B cell (primary cell): ENCODE results near the gene H2BK1. TPM values are rescaled to one million over a fixed set of nuclear protein-coding genes. Genes with fewer than 3 reads are reported as not detected.

Experiments used
- ATAC-seq: fragments of 200-7000 bp; cut with Tn5 transposase; one replicate; pipeline ENCODE4 v1.10.0; 2021; ENCODE audit warnings: low read depth, mild to moderate bottlenecking, moderate number of reproducible peaks, moderate library complexity
- CTCF ChIA-PET: fragments of 350-600 bp; sonication (Branson Sonifier 250); formaldehyde crosslinking; loops from one replicate; lab custom pipeline; 2021; ENCODE audit warnings: antibody characterized with exemption, inconsistent platforms; lab: Charles Lee
- POLR2A ChIA-PET: fragments of 350-600 bp; sonication (Branson Sonifier 250); formaldehyde crosslinking; loops from one replicate; lab custom pipeline; 2021; ENCODE audit warnings: antibody characterized with exemption; lab: Charles Lee
- DNase-seq: peaks from one replicate; pipeline ENCODE4 v3.0.0; 2013
- H2AFZ ChIP-seq: 2 replicates; pipeline ENCODE4 v1.6.1; 2012; ENCODE audit warnings: mild to moderate bottlenecking, low read depth, low read length; ENCODE audit not compliant: insufficient read depth, poor library complexity, severe bottlenecking
- H3K27ac ChIP-seq, 2 donors: 1 replicate in 1 of 2; 2 replicates in 1 of 2; pipeline ENCODE4 v1.5.1; 2012 to 2013; ENCODE audit warnings: low read length in 2 of 2, mild to moderate bottlenecking in 2 of 2, moderate library complexity in 1 of 2
- H3K27me3 ChIP-seq, 4 experiments: fragments of 200-600 bp in 1 of 4; sonication (generic) in 1 of 4; replicated peaks in 1 of 4; 1 replicate in 2 of 4; 2 replicates in 2 of 4; pipeline versions ENCODE4 v1.6.1 to v1.7.0; 2013 to 2016; ENCODE audit warnings: low read length in 3 of 4, mild to moderate bottlenecking in 2 of 4, mixed read lengths in 1 of 4, moderate library complexity in 1 of 4; ENCODE audit not compliant: insufficient read depth in 4 of 4, control insufficient read depth in 3 of 4; ENCODE audit errors: control extremely low read depth in 1 of 4
- H3K36me3 ChIP-seq, 2 experiments: replicated peaks in 1 of 2; 1 replicate in 1 of 2; 2 replicates in 1 of 2; pipeline versions ENCODE4 v1.6.1 to v1.7.1; 2013; ENCODE audit warnings: low read length in 1 of 2; ENCODE audit not compliant: insufficient read depth in 2 of 2, control insufficient read depth in 1 of 2; ENCODE audit errors: control extremely low read depth in 1 of 2, extremely low read depth in 1 of 2
- H3K4me1 ChIP-seq, 2 donors: fragments of 200-600 bp in 1 of 2; sonication (generic) in 1 of 2; 1 replicate in 1 of 2; 2 replicates in 1 of 2; pipeline versions ENCODE4 v1.5.1 to v1.6.1; 2013 to 2017; ENCODE audit warnings: low read length in 2 of 2; ENCODE audit not compliant: control insufficient read depth in 2 of 2, insufficient read depth in 2 of 2
- H3K4me2 ChIP-seq: replicated peaks from 2 replicates; pipeline ENCODE3; 2012; ENCODE audit warnings: mild to moderate bottlenecking, low read depth, low read length; ENCODE audit not compliant: poor library complexity, severe bottlenecking
- H3K4me3 ChIP-seq, 5 experiments: fragments of 200-600 bp in 1 of 5; sonication (generic) in 1 of 5; 1 replicate in 3 of 5; 2 replicates in 2 of 5; pipeline versions ENCODE4 v1.5.1 to v1.7.0; 2011 to 2016; ENCODE audit warnings: low read length in 4 of 5, mild to moderate bottlenecking in 4 of 5, low read depth in 2 of 5, control low read depth in 1 of 5, moderate library complexity in 1 of 5; ENCODE audit not compliant: insufficient read depth in 1 of 5; ENCODE audit errors: control extremely low read depth in 1 of 5, extremely low read depth in 1 of 5
- H3K79me2 ChIP-seq: fragments of 200-600 bp; sonication (generic); one replicate; pipeline ENCODE4 v1.6.0; 2016; ENCODE audit warnings: low read length; ENCODE audit not compliant: control insufficient read depth, insufficient read depth
- H3K9ac ChIP-seq: fragments of 200-600 bp; sonication (generic); 2 replicates; pipeline ENCODE4 v1.6.1; 2017; ENCODE audit warnings: mild to moderate bottlenecking, low read length, moderate library complexity
- H3K9me3 ChIP-seq, 3 donors: one replicate each; pipeline versions ENCODE4 v1.6.1 to v1.7.1; 2013; ENCODE audit warnings: low read length in 2 of 3; ENCODE audit not compliant: control insufficient read depth in 2 of 3, insufficient read depth in 1 of 3; ENCODE audit errors: control extremely low read depth in 1 of 3
- H4K20me1 ChIP-seq: 2 replicates; pipeline ENCODE4 v1.6.0; 2012; ENCODE audit warnings: mild to moderate bottlenecking, low read length; ENCODE audit not compliant: insufficient read depth, control insufficient read depth, poor library complexity, severe bottlenecking
- H3K27ac Mint-ChIP-seq: one replicate; pipeline ENCODE4 v1.8.0; 2021; ENCODE audit warnings: mixed read lengths
- H3K27me3 Mint-ChIP-seq: one replicate; pipeline ENCODE4 v1.8.0; 2021; ENCODE audit warnings: mixed read lengths
- H3K4me1 Mint-ChIP-seq: one replicate; pipeline ENCODE4 v1.8.0; 2021; ENCODE audit warnings: mixed read lengths
- H3K4me3 Mint-ChIP-seq: one replicate; pipeline ENCODE4 v1.8.0; 2021; ENCODE audit warnings: mixed read lengths
- H3K9me3 Mint-ChIP-seq: one replicate; pipeline ENCODE4 v1.8.0; 2022; ENCODE audit warnings: mixed read lengths; ENCODE audit not compliant: insufficient read depth
- CTCF ChIP-seq: fragments of 200-600 bp; IDR thresholded peaks from one replicate; pipeline ENCODE4 v1.8.0; 2022; ENCODE audit warnings: antibody characterized with exemption, mild to moderate bottlenecking
- EZH2 ChIP-seq: IDR thresholded peaks from 2 replicates; pipeline ENCODE4 v1.6.1; 2012; ENCODE audit warnings: borderline replicate concordance, low read depth, mild to moderate bottlenecking, moderate library complexity, low read length; ENCODE audit not compliant: insufficient read depth, poor library complexity, severe bottlenecking
- WGBS: methylation state at CpG from one replicate; pipeline ENCODE4 v1.1.5; 2013; ENCODE audit warnings: missing lambda C conversion rate; ENCODE audit not compliant: insufficient coverage; 5-methylcytosine and 5-hydroxymethylcytosine counted together
- intact Hi-C: fragments of 100-400 bp; cut with micrococcal nuclease; formaldehyde crosslinking; loops from one replicate; pipeline ENCODE4 v1.10.0; 2022
- polyA plus RNA-seq: library from polyadenylated mRNA; depleted of rRNA; stranded (reverse); fragments of >200 nt; gene quantifications from 2 replicates; pipeline ENCODE4 v1.2.3, GENCODE V29; 2012
- total RNA-seq, 2 donors: library from RNA; stranded (reverse); fragments of 120-200 nt in 1 of 2; gene quantifications; 1 replicate in 1 of 2; 2 replicates in 1 of 2; pipeline versions ENCODE4 v1.2.3 to v1.2.4, GENCODE V29; 2013 to 2022

Gene H2BK1
- total and polyA plus RNA-seq, 2 donors (not counting 1 experiment from before 2014, with no cell fraction given) = 4.2 TPM; not detected in 1

GRCh38 chr7:151185762-151186639 lies 24.3 kb downstream of the H2BK1 start:
- Histone ChIP-seq H3K79me2 (no peaks in the 10 kb centered on the region), H3K4me1 (no peaks in the 10 kb centered on the region), H3K4me2 (no peak overlapping the region), H2AFZ (no peak overlapping the region), H3K9ac (no peak overlapping the region), H3K27ac (no peak overlapping the region), H4K20me1 (no peaks in the 10 kb centered on the region), H3K27me3 (peaks cover 0 to 7% (median 0%) of the 10 kb centered on the region in 4 experiments), H3K4me3 (no peak overlapping the region), H3K9me3 (no peaks in the 10 kb centered on the region), H3K36me3 (no peaks in the 10 kb centered on the region)
- DNase-seq (no peak), ATAC-seq (no peak)
- whole genome bisulfite sequencing = 93% methylated on average over 15 of the region's 16 CpGs
- H3K27me3 Mint-ChIP-seq = peaks cover 28% of the 10 kb centered on the region
- H3K4me1 Mint-ChIP-seq = peaks cover 4% of the 10 kb centered on the region
- TF ChIP-seq CTCF (no peak), EZH2 (no peak)
- ChIA-PET POLR2A (no interaction called here), CTCF (no interaction called here)
- H3K9me3 Mint-ChIP-seq = no peaks in the 10 kb centered on the region
- intact Hi-C loops = no loop called here
- H3K4me3 Mint-ChIP-seq = no peak overlapping the region
- no peak overlapping the region for H3K27ac Mint-ChIP-seq

GRCh38 chr7:151181011-151181431 lies 29.3 kb downstream of the H2BK1 start:
- Mint-ChIP-seq H3K9me3 (no peaks in the 10 kb centered on the region), H3K4me3 (no peak overlapping the region), H3K4me1 (no peaks in the 10 kb centered on the region), H3K27ac (no peak overlapping the region), H3K27me3 (peaks cover 39% of the 10 kb centered on the region)
- Histone ChIP-seq H2AFZ (no peak overlapping the region), H3K36me3 (no peaks in the 10 kb centered on the region), H3K27ac (no peak overlapping the region), H3K9me3 (no peaks in the 10 kb centered on the region), H3K4me3 (no peak overlapping the region), H3K79me2 (no peaks in the 10 kb centered on the region), H3K4me2 (no peak overlapping the region), H3K4me1 (no peaks in the 10 kb centered on the region), H3K9ac (no peak overlapping the region), H3K27me3 (peaks cover 0 to 5% (median 1%) of the 10 kb centered on the region in 4 experiments), H4K20me1 (no peaks in the 10 kb centered on the region)
- intact Hi-C loops = no loop called here
- ChIA-PET CTCF (interaction anchor here (0.6 kb wide), 1 partner anchor 9 kb away, joined by 4 read pairs; no protein-coding TSS in a partner anchor), POLR2A (no interaction called here)
- DNase-seq (no peak), ATAC-seq (no peak)
- TF ChIP-seq EZH2 = no peak
- TF ChIP-seq CTCF = no peak
- 94% methylated on average over 19 of the region's 22 CpGs for WGBS
